ENCODE measurements around the gene ERICH6.

ERICH6 gene

GRCh38 chr3:150703756-150704344, at the start of gene ERICH6:
Gene ERICH6, minus strand, starts transcription at chr3:150703920. Its CDS starts 22 bp downstream, at chr3:150703898.
- peak; percentile 95 to 96 for DNase-seq

- no peak for DNase-seq
These were observed 48.1 kb upstream of the ERICH6 start for GRCh38 chr3:150751781-150752263.

- DNase-seq, result no peak
These were observed 45.5 kb upstream of the ERICH6 start for GRCh38 chr3:150749255-150749654.

GRCh38 chr3:150748684-150749047, 44.9 kb upstream of the ERICH6 start:
- no peak for DNase-seq

GRCh38 chr3:150747886-150748683, 44.4 kb upstream of the ERICH6 start:
- DNase-seq, result peak; percentile 58 to 62

GRCh38 chr3:150746791-150747590, 43.3 kb upstream of the ERICH6 start:
- DNase-seq, result no peak

GRCh38 chr3:150745832-150746231, 42.1 kb upstream of the ERICH6 start:
- no peak for DNase-seq

- no peak for DNase-seq
These were observed 41.1 kb upstream of the ERICH6 start for GRCh38 chr3:150744919-150745211.

- no peak for DNase-seq
These were observed 40.6 kb upstream of the ERICH6 start for GRCh38 chr3:150744041-150744918.

- no peak for DNase-seq
These were observed 39.8 kb upstream of the ERICH6 start for GRCh38 chr3:150743508-150743907.

GRCh38 chr3:150742679-150743078, 39.0 kb upstream of the ERICH6 start:
- DNase-seq, result no peak

- no peak for DNase-seq
These were observed 38.4 kb upstream of the ERICH6 start for GRCh38 chr3:150742141-150742523.

GRCh38 chr3:150741497-150742140, 37.9 kb upstream of the ERICH6 start:
- DNase-seq, result no peak

GRCh38 chr3:150740733-150741496, 37.2 kb upstream of the ERICH6 start:
- no peak for DNase-seq

GRCh38 chr3:150739877-150740645, 36.3 kb upstream of the ERICH6 start:
- DNase-seq, result no peak

- no peak for DNase-seq
These were observed 35.6 kb upstream of the ERICH6 start for GRCh38 chr3:150739200-150739863.

GRCh38 chr3:150738688-150739087, 35.0 kb upstream of the ERICH6 start:
- no peak for DNase-seq

- peak; percentile 79 to 82 for DNase-seq
These were observed 34.4 kb upstream of the ERICH6 start for GRCh38 chr3:150737874-150738679.
